Posterior cingulate gyrus (tissue), 11 donors: ENCODE measurements around the gene MAOB.

Experiments
- DNase-seq, 10 donors: peaks; one replicate each; pipeline versions ENCODE4 v3.0.0 to v3.0.0-alpha.2; 2020 to 2021; ENCODE audit warnings: mixed read lengths in 3 of 10
- intact Hi-C: fragments of 100-400 bp; cut with DNase I; formaldehyde crosslinking; loops from one replicate; pipeline ENCODE4 v1.15.1; 2023

Gene MAOB

DNA sequence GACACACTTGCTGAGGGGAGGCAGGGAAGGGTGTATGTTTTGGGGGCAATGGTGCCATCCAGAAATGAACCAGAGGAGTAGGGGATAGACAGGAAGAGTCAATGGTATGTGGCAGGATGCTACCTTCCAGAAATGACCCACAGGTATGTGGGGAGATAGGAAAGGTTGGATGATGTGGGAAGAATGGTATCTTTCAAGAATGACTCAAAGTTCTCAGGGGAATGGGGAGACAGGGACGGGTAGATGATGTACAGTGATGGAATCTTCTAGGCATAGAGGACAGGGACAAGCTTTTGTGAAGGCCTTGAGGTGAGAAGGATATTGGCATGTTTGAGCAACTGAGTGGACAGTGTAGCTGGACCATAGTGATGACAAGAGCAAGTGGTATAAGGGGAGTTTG, 161.3 kb downstream of the MAOB start:
- intact Hi-C loops, result no loop called here
- no peak for DNase-seq

GRCh38 chrX:43720082-43720481, 162.2 kb downstream of the MAOB start:
- no peak for DNase-seq
- intact Hi-C loops, result no loop called here

DNA sequence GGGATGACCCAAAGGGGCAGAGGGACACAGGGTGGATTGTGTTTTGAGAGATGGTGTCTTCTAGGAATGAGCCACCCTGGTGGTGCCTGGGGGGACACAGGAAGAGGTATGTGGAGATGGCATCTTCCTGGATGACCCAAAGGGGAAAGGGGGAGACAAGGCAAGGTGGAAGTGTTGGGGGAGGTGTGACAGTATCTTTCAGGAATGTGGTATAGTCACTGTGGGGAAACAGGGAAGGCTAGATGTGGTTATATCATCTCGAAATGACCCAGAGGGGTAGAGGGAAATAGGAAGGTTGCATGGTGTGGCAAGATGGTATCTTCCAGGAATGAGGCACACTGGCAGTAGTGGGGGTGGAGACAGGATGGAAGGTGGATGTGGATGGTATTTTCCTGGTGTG, 163.3 kb downstream of the MAOB start:
- DNase-seq, result no peak
- intact Hi-C loops, result no loop called here

GRCh38 chrX:43718546-43718945, 163.7 kb downstream of the MAOB start:
- DNase-seq, result no peak
- intact Hi-C loops, result no loop called here

DNA sequence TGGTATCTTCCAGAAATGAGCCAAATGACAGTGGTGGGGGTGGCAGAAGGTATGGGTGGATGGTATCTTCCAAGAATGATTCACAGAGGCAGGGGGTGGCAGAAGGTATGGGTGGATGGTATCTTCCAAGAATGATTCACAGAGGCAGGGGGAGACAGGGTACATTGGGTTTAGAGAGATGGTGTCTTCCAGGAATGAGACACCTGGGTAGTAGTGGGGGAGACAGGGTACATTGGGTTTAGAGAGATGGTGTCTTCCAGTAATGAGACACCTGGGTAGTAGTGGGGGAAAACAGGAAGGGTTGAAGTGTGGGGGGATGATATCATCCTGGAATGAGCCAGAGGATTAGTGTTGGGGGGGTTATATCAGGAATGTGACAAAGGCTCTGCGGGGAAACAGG, 164.2 kb downstream of the MAOB start:
- no peak for DNase-seq
- intact Hi-C loops, result no loop called here

GRCh38 chrX:43717161-43717560, 165.1 kb downstream of the MAOB start:
- no peak for DNase-seq
- intact Hi-C loops, result no loop called here

GRCh38 chrX:43716696-43717095, 165.6 kb downstream of the MAOB start:
- no peak for DNase-seq
- intact Hi-C loops, result no loop called here
